ENCODE data around the gene PATZ1. TPM values are rescaled to one million over a fixed set of nuclear protein-coding genes. Genes with fewer than 3 reads are reported as not detected.

The PATZ1 gene
- total and polyA plus RNA-seq, 2 experiments from 2014 or later: 23.2 to 56.8 TPM

DNA sequence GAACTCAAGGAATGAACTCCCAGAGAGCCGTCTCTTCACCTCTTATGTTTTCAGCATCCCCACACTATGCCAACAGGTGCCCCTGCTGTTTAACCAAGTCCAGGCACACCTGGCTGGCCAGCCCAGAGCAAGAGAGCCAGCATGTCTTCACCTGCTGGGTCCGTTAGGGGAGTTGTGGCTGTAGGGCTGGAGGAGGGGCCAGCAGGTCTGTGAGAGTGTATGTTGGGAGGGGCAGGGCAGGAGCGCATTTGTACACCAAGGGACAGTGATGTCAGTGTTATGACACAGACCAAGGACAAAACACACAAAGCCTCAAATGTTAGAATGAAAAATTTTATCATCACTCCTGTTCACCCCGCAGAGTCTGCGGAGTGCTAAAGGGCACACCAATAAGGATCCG lies 5.8 kb downstream of the PATZ1 start (continued):
- TF ChIP-seq, protein P1, sequence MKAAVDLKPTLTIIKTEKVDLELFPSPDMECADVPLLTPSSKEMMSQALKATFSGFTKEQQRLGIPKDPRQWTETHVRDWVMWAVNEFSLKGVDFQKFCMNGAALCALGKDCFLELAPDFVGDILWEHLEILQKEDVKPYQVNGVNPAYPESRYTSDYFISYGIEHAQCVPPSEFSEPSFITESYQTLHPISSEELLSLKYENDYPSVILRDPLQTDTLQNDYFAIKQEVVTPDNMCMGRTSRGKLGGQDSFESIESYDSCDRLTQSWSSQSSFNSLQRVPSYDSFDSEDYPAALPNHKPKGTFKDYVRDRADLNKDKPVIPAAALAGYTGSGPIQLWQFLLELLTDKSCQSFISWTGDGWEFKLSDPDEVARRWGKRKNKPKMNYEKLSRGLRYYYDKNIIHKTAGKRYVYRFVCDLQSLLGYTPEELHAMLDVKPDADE (IDR thresholded peaks at IDR 0.05): no peak
- TF ChIP-seq EZH2 (IDR thresholded peaks at IDR 0.05; ENCODE audit: low read depth, unreplicated experiment) (no peak), STAT1 (IDR thresholded peaks at IDR 0.05; ENCODE audit: unreplicated experiment) (no peak)

DNA sequence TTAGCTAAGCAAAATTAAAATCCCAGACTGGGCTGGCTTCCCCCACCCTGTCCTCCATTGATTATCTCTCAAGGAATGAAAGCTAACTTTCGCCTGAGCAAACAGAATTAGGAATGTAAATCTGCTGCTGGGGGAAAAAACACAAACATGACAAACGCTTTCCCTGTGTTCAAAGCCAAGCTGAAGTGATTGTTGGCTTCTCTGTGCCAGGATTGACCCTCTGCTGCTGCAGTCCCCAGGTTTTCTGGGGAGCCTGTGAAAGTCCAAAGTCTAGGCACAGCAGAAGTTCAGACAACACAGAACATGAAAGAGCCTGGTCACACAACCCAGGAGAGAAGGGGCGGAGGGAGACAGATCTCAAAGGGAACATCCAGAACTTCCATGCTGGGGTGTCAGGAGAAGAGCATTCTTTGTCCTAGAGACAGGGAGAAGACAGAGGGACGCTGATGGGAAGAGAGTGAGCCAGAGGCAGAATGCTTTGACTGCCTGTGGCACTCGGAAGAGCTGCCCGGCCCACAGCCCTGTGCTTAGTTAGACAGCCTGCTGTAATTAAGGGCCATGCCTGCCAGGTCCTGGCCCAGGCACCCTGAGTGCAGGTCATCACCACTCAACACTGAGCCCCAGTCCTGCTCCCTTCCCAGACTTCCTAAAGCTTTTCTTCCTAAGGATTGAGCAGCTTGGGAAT lies 6.9 kb downstream of the PATZ1 start:
- H3K27ac ChIP-seq (ENCODE audit: low read depth): peak overlapping the region; percentile 76; the same call in 1 of the 2 replicates
- no peak overlapping the region for H3K4me2 ChIP-seq
- peaks cover 26% of the 10 kb centered on the region for H3K36me3 ChIP-seq (ENCODE audit: insufficient read depth)
- Mint-ChIP-seq H3K27me3 (ENCODE audit: insufficient read depth, low read depth, poor library complexity) (peaks cover 25% of the 10 kb centered on the region), H3K4me3 (peak overlapping the region; percentile 2; the same call in 1 of the 3 replicates), H3K36me3 (ENCODE audit: low read depth) (peaks cover 98% of the 10 kb centered on the region), H3K4me1 (peaks cover 51% of the 10 kb centered on the region), H3K27ac (peak overlapping the region; percentile 70), H3K9me3 (no peaks in the 10 kb centered on the region)
- peaks cover 4% of the 10 kb centered on the region for H3F3A ChIP-seq (replicated peaks; ENCODE audit: low read depth)
- no peak for DNase-seq (ENCODE audit: low spot score)
- no peak for ATAC-seq
- H3K4me3 ChIP-seq: no peak overlapping the region
- no peak overlapping the region for H2AFZ ChIP-seq
- peaks cover 39% of the 10 kb centered on the region for H4K20me1 ChIP-seq (replicated peaks; ENCODE audit: insufficient read depth)
- peaks cover 24% of the 10 kb centered on the region for H3K4me1 ChIP-seq (ENCODE audit: insufficient read depth)
- H3K27me3 ChIP-seq (ENCODE audit: insufficient read depth): no peaks in the 10 kb centered on the region
- H3K9me2 ChIP-seq (ENCODE audit: insufficient read depth): no peaks in the 10 kb centered on the region
- peaks cover 58% of the 10 kb centered on the region for H3K79me2 ChIP-seq (replicated peaks; ENCODE audit: insufficient read depth)
- no peak for TF ChIP-seq EZH2phosphoT487 (IDR thresholded peaks at IDR 0.05; ENCODE audit: unreplicated experiment)
- TF ChIP-seq, protein P1 (IDR thresholded peaks at IDR 0.05): no peak
- TF ChIP-seq ZNF114 (CRISPR knock-in tag; IDR thresholded peaks at IDR 0.05): no peak
- no peak for TF ChIP-seq NANOG (IDR thresholded peaks at IDR 0.05; ENCODE audit: borderline replicate concordance)
- no peak for TF ChIP-seq CREB1 (CRISPR knock-in tag; IDR thresholded peaks at IDR 0.05; ENCODE audit: low read depth)
- no peak for TF ChIP-seq STAT1 (IDR thresholded peaks at IDR 0.05; ENCODE audit: unreplicated experiment)
- TF ChIP-seq, protein P2, sequence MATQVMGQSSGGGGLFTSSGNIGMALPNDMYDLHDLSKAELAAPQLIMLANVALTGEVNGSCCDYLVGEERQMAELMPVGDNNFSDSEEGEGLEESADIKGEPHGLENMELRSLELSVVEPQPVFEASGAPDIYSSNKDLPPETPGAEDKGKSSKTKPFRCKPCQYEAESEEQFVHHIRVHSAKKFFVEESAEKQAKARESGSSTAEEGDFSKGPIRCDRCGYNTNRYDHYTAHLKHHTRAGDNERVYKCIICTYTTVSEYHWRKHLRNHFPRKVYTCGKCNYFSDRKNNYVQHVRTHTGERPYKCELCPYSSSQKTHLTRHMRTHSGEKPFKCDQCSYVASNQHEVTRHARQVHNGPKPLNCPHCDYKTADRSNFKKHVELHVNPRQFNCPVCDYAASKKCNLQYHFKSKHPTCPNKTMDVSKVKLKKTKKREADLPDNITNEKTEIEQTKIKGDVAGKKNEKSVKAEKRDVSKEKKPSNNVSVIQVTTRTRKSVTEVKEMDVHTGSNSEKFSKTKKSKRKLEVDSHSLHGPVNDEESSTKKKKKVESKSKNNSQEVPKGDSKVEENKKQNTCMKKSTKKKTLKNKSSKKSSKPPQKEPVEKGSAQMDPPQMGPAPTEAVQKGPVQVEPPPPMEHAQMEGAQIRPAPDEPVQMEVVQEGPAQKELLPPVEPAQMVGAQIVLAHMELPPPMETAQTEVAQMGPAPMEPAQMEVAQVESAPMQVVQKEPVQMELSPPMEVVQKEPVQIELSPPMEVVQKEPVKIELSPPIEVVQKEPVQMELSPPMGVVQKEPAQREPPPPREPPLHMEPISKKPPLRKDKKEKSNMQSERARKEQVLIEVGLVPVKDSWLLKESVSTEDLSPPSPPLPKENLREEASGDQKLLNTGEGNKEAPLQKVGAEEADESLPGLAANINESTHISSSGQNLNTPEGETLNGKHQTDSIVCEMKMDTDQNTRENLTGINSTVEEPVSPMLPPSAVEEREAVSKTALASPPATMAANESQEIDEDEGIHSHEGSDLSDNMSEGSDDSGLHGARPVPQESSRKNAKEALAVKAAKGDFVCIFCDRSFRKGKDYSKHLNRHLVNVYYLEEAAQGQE (IDR thresholded peaks at IDR 0.05; ENCODE audit: unreplicated experiment): no peak
- TF ChIP-seq EZH2 (IDR thresholded peaks at IDR 0.05; ENCODE audit: low read depth, unreplicated experiment): no peak
- TF ChIP-seq ZNF331 (CRISPR knock-in tag; IDR thresholded peaks at IDR 0.05; ENCODE audit: low read depth): no peak
- TF ChIP-seq, protein P3, sequence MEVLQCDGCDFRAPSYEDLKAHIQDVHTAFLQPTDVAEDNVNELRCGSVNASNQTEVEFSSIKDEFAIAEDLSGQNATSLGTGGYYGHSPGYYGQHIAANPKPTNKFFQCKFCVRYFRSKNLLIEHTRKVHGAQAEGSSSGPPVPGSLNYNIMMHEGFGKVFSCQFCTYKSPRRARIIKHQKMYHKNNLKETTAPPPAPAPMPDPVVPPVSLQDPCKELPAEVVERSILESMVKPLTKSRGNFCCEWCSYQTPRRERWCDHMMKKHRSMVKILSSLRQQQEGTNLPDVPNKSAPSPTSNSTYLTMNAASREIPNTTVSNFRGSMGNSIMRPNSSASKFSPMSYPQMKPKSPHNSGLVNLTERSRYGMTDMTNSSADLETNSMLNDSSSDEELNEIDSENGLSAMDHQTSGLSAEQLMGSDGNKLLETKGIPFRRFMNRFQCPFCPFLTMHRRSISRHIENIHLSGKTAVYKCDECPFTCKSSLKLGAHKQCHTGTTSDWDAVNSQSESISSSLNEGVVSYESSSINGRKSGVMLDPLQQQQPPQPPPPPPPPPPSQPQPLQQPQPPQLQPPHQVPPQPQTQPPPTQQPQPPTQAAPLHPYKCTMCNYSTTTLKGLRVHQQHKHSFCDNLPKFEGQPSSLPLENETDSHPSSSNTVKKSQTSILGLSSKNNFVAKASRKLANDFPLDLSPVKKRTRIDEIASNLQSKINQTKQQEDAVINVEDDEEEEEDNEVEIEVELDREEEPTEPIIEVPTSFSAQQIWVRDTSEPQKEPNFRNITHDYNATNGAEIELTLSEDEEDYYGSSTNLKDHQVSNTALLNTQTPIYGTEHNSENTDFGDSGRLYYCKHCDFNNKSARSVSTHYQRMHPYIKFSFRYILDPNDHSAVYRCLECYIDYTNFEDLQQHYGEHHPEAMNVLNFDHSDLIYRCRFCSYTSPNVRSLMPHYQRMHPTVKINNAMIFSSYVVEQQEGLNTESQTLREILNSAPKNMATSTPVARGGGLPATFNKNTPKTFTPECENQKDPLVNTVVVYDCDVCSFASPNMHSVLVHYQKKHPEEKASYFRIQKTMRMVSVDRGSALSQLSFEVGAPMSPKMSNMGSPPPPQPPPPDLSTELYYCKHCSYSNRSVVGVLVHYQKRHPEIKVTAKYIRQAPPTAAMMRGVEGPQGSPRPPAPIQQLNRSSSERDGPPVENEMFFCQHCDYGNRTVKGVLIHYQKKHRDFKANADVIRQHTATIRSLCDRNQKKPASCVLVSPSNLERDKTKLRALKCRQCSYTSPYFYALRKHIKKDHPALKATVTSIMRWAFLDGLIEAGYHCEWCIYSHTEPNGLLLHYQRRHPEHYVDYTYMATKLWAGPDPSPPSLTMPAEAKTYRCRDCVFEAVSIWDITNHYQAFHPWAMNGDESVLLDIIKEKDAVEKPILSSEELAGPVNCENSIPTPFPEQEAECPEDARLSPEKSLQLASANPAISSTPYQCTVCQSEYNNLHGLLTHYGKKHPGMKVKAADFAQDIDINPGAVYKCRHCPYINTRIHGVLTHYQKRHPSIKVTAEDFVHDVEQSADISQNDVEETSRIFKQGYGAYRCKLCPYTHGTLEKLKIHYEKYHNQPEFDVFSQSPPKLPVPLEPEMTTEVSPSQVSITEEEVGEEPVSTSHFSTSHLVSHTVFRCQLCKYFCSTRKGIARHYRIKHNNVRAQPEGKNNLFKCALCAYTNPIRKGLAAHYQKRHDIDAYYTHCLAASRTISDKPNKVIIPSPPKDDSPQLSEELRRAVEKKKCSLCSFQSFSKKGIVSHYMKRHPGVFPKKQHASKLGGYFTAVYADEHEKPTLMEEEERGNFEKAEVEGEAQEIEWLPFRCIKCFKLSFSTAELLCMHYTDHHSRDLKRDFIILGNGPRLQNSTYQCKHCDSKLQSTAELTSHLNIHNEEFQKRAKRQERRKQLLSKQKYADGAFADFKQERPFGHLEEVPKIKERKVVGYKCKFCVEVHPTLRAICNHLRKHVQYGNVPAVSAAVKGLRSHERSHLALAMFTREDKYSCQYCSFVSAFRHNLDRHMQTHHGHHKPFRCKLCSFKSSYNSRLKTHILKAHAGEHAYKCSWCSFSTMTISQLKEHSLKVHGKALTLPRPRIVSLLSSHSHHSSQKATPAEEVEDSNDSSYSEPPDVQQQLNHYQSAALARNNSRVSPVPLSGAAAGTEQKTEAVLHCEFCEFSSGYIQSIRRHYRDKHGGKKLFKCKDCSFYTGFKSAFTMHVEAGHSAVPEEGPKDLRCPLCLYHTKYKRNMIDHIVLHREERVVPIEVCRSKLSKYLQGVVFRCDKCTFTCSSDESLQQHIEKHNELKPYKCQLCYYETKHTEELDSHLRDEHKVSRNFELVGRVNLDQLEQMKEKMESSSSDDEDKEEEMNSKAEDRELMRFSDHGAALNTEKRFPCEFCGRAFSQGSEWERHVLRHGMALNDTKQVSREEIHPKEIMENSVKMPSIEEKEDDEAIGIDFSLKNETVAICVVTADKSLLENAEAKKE (CRISPR knock-in tag; IDR thresholded peaks at IDR 0.05): no peak
- no peak for TF ChIP-seq POLR2AphosphoS5 (IDR thresholded peaks at IDR 0.05; ENCODE audit: low read depth)
- TF ChIP-seq JUNB (IDR thresholded peaks at IDR 0.05; ENCODE audit: unreplicated experiment): no peak

All from GM23338 (cell line).